HEK293T (cell line): ENCODE measurements around the gene PCBP2.
"Not testable (repeated sequence)": the region's sequence is repeated elsewhere in the genome, so short reads cannot be mapped to it uniquely, and the experiment has no call there.

ENCODE experiments used
- CTCF ChIA-PET: fragments of 350-600 bp; formaldehyde crosslinking; extraction: SDS; loops from one replicate; lab custom pipeline; 2021; ENCODE audit warnings: antibody characterized with exemption, inconsistent platforms; lab: Yijun Ruan, JAX
- POLR2A ChIA-PET: fragments of 350-600 bp; formaldehyde crosslinking; extraction: SDS; loops from one replicate; lab custom pipeline; 2020; ENCODE audit warnings: antibody characterized with exemption, inconsistent platforms; lab: Yijun Ruan, JAX
- DNase-seq: peaks from one replicate; pipeline ENCODE4 v3.0.0; 2012; ENCODE audit warnings: mixed read lengths; ENCODE audit errors: extremely low spot score
- ARNT ChIP-seq: fragments of 450-650 bp; IDR thresholded peaks from 2 replicates; pipeline ENCODE4 v1.6.1; 2017; ENCODE audit warnings: mild to moderate bottlenecking
- BHLHE40 ChIP-seq: fragments of 450-650 bp; IDR thresholded peaks from 2 replicates; pipeline ENCODE4 v1.6.1; 2016; ENCODE audit warnings: mild to moderate bottlenecking, moderate library complexity, borderline replicate concordance
- CTBP1 ChIP-seq: fragments of 450-650 bp; IDR thresholded peaks from 2 replicates; pipeline ENCODE4 v1.6.1; 2016; ENCODE audit warnings: borderline replicate concordance
- ELF4 ChIP-seq: fragments of 450-650 bp; IDR thresholded peaks from 2 replicates; pipeline ENCODE4 v1.6.1; 2017; ENCODE audit warnings: antibody characterized with exemption
- FOXA1 ChIP-seq: fragments of 450-650 bp; IDR thresholded peaks from 2 replicates; pipeline ENCODE4 v1.6.1; 2016; ENCODE audit warnings: mild to moderate bottlenecking
- FOXK2 ChIP-seq: fragments of 450-650 bp; IDR thresholded peaks from 2 replicates; pipeline ENCODE4 v1.6.1; 2016; ENCODE audit warnings: mild to moderate bottlenecking
- FOXM1 ChIP-seq: fragments of 450-650 bp; IDR thresholded peaks from 2 replicates; pipeline ENCODE4 v1.6.1; 2017; ENCODE audit warnings: mild to moderate bottlenecking, borderline replicate concordance
- HDGF ChIP-seq: fragments of 450-650 bp; IDR thresholded peaks from 2 replicates; pipeline ENCODE4 v1.6.1; 2017; ENCODE audit warnings: antibody characterized with exemption, borderline replicate concordance
- L3MBTL2 ChIP-seq: fragments of 450-650 bp; conservative IDR thresholded peaks from 2 replicates; pipeline ENCODE4 v1.6.1; 2016; ENCODE audit warnings: mild to moderate bottlenecking
- LEF1 ChIP-seq: fragments of 450-650 bp; IDR thresholded peaks from 2 replicates; pipeline ENCODE4 v1.6.1; 2017; ENCODE audit warnings: mild to moderate bottlenecking, borderline replicate concordance
- NFRKB ChIP-seq: fragments of 450-650 bp; IDR thresholded peaks from 2 replicates; pipeline ENCODE4 v1.6.1; 2016; ENCODE audit warnings: mild to moderate bottlenecking, moderate library complexity
- SP1 ChIP-seq: fragments of 450-650 bp; IDR thresholded peaks from 2 replicates; pipeline ENCODE4 v1.6.1; 2017
- SUZ12 ChIP-seq: fragments of 450-650 bp; IDR thresholded peaks from 2 replicates; pipeline ENCODE4 v1.6.1; 2016; ENCODE audit warnings: mild to moderate bottlenecking
- TARDBP ChIP-seq: fragments of 450-650 bp; IDR thresholded peaks from 2 replicates; pipeline ENCODE4 v1.6.1; 2016
- ZNF384 ChIP-seq: fragments of 450-650 bp; IDR thresholded peaks from 2 replicates; pipeline ENCODE4 v1.6.1; 2016
- TF ChIP-seq, protein P1 (sequence below): fragments of 450-650 bp; IDR thresholded peaks from 2 replicates; pipeline ENCODE4 v1.6.1; 2016

The PCBP2 gene

DNA sequence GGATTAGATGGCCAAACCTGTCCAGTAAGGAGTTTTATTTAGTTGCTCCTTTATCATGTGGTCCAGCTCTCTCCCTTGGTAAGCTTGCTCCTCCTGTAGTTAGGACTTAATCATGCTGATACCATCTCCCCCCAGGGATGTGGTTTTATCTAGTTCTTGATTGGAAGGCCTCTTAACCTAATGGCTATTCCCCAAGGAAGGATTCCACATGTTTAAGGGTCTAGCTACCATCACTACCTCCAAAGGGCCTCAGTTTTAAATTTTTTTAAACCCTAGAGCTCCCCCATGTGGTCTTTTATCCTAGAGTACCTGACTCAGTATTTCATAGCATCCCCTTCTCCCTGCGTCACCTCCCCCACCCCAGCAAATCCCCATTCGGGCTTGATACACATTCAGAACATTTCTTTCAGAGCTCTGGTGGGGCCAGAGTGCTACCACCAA is 24.9 kb downstream of the PCBP2 start:
- TF ChIP-seq SUZ12 (no peak), FOXK2 (no peak), CTBP1 (no peak), ELF4 (no peak), NFRKB (no peak), FOXM1 (no peak), L3MBTL2 (no peak), HDGF (no peak), BHLHE40 (no peak), TARDBP (no peak)
- TF ChIP-seq, protein P1, sequence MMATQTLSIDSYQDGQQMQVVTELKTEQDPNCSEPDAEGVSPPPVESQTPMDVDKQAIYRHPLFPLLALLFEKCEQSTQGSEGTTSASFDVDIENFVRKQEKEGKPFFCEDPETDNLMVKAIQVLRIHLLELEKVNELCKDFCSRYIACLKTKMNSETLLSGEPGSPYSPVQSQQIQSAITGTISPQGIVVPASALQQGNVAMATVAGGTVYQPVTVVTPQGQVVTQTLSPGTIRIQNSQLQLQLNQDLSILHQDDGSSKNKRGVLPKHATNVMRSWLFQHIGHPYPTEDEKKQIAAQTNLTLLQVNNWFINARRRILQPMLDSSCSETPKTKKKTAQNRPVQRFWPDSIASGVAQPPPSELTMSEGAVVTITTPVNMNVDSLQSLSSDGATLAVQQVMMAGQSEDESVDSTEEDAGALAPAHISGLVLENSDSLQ: no peak
- CTCF ChIA-PET: interaction anchor here (0.6 to 2.2 kb wide), 6 partner anchors 15 to 257 kb away, joined by 3 to 8 read pairs (median 4); partner anchors contain the start of gene TARBP2
- DNase-seq: peak; percentile 34
- POLR2A ChIA-PET: interaction anchor here (1.0 to 4.1 kb wide), 3 partner anchors 24 to 157 kb away, joined by 3 to 18 read pairs (median 3); partner anchors contain the start of gene TARBP2

- ChIA-PET POLR2A (interaction anchor here (1.9 kb wide), 1 partner anchor 99 kb away, joined by 5 read pairs; no protein-coding TSS in a partner anchor), CTCF (no interaction called here)
- no peak for DNase-seq
- TF ChIP-seq SUZ12: no peak
- no peak for TF ChIP-seq FOXK2
- TF ChIP-seq LEF1: no peak
- no peak for TF ChIP-seq ARNT
- no peak for TF ChIP-seq FOXA1
- TF ChIP-seq SP1: no peak
- TF ChIP-seq HDGF: no peak
- TF ChIP-seq FOXM1: no peak
- TF ChIP-seq CTBP1: no peak
- no peak for TF ChIP-seq BHLHE40
- no peak for TF ChIP-seq L3MBTL2
- TF ChIP-seq ZNF384: no peak
Observed at GRCh38 chr12:53478865-53479264, 27.0 kb downstream of the PCBP2 start.

DNA sequence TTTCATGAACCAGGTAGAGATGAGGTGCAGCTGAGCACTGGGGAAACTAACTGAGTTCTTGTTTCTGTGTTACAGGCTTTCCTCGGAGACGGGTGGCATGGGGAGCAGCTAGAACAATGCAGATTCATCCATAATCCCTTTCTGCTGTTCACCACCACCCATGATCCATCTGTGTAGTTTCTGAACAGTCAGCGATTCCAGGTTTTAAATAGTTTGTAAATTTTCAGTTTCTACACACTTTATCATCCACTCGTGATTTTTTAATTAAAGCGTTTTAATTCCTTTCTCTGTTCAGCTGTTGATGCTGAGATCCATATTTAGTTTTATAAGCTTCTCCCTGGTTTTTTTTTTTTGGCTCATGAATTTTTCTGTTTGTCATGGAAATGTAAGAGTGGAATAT is 27.4 kb downstream of the PCBP2 start:
- DNase-seq: no peak
- CTCF ChIA-PET: no interaction called here
- TF ChIP-seq FOXM1: no peak
- no peak for TF ChIP-seq ELF4
- no peak for TF ChIP-seq BHLHE40
- no peak for TF ChIP-seq FOXA1
- no peak for TF ChIP-seq LEF1
- TF ChIP-seq ARNT: no peak
- TF ChIP-seq ZNF384: no peak
- no peak for TF ChIP-seq CTBP1
- no peak for TF ChIP-seq SP1
- no peak for TF ChIP-seq L3MBTL2
- POLR2A ChIA-PET: interaction anchor here (1.9 kb wide), 1 partner anchor 100 kb away, joined by 5 read pairs; no protein-coding TSS in a partner anchor

GRCh38 chr12:53480491-53481442 is 28.9 kb downstream of the PCBP2 start:
- DNase-seq: no peak
- CTCF ChIA-PET: interaction anchor here (0.6 kb wide), 1 partner anchor 31 kb away, joined by 3 read pairs; no protein-coding TSS in a partner anchor
- POLR2A ChIA-PET: interaction anchor here (0.7 to 2.7 kb wide), 4 partner anchors 12 to 186 kb away, joined by 3 to 19 read pairs (median 6); partner anchors contain the start of genes PFDN5 and TARBP2
- no peak for TF ChIP-seq SP1
- no peak for TF ChIP-seq FOXM1
- no peak for TF ChIP-seq ARNT
- TF ChIP-seq HDGF: no peak
- TF ChIP-seq, protein P1: no peak
- no peak for TF ChIP-seq SUZ12
- TF ChIP-seq FOXA1: no peak
- TF ChIP-seq L3MBTL2: no peak
- no peak for TF ChIP-seq BHLHE40
- no peak for TF ChIP-seq NFRKB
- no peak for TF ChIP-seq ELF4

DNA sequence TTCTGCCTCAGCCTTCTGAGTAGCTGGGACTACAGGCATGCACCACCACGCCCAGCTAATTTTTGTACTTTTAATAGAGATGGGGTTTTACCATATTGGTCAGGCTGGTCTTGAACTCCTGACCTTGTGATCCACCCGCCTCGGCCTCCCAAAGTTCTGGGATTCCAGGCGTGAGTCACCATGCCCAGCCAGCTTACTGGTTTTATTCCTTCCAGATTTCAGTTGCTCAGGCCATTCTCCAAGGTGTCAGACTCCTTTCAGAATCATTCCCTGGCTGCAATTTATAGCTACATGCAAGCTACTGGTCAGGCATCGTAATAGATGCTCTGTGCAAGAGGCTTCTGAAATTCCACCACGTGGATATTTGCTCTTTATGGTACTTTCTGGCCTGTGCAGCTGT is 29.6 kb downstream of the PCBP2 start:
- DNase-seq, CTCF ChIA-PET: not testable (repeated sequence)
- POLR2A ChIA-PET: interaction anchor here (0.7 to 2.7 kb wide), 4 partner anchors 12 to 186 kb away, joined by 3 to 19 read pairs (median 6); partner anchors contain the start of genes PFDN5 and TARBP2

DNA sequence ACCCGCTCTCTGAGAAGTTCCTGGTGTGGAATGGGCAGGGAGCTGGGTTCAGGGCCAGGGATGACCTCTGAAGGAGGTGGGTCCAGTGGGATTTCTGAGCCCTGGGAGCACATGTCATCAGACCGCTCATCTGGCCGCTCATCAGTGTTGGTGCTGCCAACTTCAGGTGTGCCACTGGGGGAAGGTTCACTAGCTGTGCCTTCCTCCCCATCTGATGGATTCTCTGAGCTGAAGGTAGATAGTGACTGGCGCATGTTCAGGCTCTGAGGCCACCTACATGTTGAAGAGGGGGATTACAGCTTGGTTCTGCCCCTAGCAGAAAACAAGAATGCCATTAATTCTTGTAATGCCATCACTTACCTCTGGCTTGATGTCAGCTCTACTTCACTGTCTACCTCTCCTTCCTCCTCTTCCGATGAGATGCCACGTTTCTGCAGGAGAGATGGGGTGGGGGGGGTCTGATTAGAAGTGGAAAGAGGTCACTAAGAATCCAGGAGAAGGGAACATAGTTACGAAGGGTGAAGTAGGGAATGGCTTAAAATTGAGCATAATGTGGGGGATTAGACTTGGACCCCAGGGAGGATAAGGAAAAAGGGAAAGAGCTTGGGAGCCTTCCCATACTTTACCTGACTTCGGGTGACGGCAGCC is 30.2 kb downstream of the PCBP2 start:
- peak; percentile 39 for DNase-seq
- ChIA-PET CTCF (interaction anchor here (1.1 kb wide), 1 partner anchor 19 kb away, joined by 3 read pairs; the partner anchor contains the start of gene TARBP2), POLR2A (interaction anchor here (1.2 to 2.7 kb wide), 3 partner anchors 11 to 187 kb away, joined by 3 to 19 read pairs (median 10); partner anchors contain the start of genes PFDN5 and TARBP2)
- TF ChIP-seq BHLHE40 (no peak), FOXK2 (no peak)
